HepG2 (cell line): ENCODE results near the gene STAT4. TPM values are rescaled to one million over a fixed set of nuclear protein-coding genes. Genes with fewer than 3 reads are reported as not detected.

Experiments
- ATAC-seq: fragments of 200-7000 bp; cut with Tn5 transposase; 3 replicates; pipeline ENCODE4 v1.9.1; 2020; ENCODE audit warnings: mild to moderate bottlenecking, moderate library complexity
- BruUV-seq: library from RNA; stranded (reverse); fragments of 400-500 nt; replicated peaks from 2 replicates; lab custom pipeline; 2021; lab: Mats Ljungman, UMichigan
- CTCF ChIA-PET: fragments of 300-600 bp; formaldehyde crosslinking; extraction: SDS; loops from one replicate; lab custom pipeline; 2021; ENCODE audit warnings: low total read pairs, inconsistent platforms, low intra/inter-chr PET ratio; lab: Yijun Ruan, JAX
- POLR2A ChIA-PET: fragments of 350-600 bp; sonication (Branson Sonifier 250); formaldehyde crosslinking; loops from one replicate; lab custom pipeline; 2020; ENCODE audit warnings: antibody characterized with exemption, inconsistent platforms; lab: Yijun Ruan, JAX
- DNase-seq: peaks from one replicate; pipeline ENCODE4 v3.0.0-alpha.2; 2015; ENCODE audit warnings: low spot score
- FAIRE-seq: peaks from 3 replicates; lab custom pipeline; 2011; peaks lifted over from hg19 to GRCh38; lab: Jason Lieb, UNC
- H2AFZ ChIP-seq: one replicate; pipeline ENCODE4 v1.6.1; 2011; ENCODE audit warnings: low read length, inconsistent platforms
- H3K27ac ChIP-seq: fragments of 300-600 bp; 3 replicates; pipeline ENCODE4 v1.8.0; 2011; ENCODE audit warnings: mixed run types, mild to moderate bottlenecking, mixed read lengths, low read length, inconsistent platforms; ENCODE audit not compliant: insufficient read depth; ENCODE audit errors: extremely low read length
- H3K27me3 ChIP-seq, 2 experiments: fragments of 200-600 bp in 1 of 2; 2 replicates in 1 of 2; 3 replicates in 1 of 2; pipeline versions ENCODE4 v1.6.0 to v1.8.0; 2011; ENCODE audit warnings: low read length in 2 of 2, mild to moderate bottlenecking in 2 of 2, moderate library complexity in 2 of 2, inconsistent platforms in 1 of 2; ENCODE audit not compliant: insufficient read depth in 2 of 2, control insufficient read depth in 1 of 2
- H3K36me3 ChIP-seq, 2 experiments: fragments of 200-600 bp in 1 of 2; replicated peaks in 1 of 2; 2 replicates in 1 of 2; 3 replicates in 1 of 2; pipeline versions ENCODE4 v1.5.1 to v1.8.0; 2011; ENCODE audit warnings: low read length in 2 of 2, inconsistent platforms in 1 of 2; ENCODE audit not compliant: insufficient read depth in 2 of 2, control insufficient read depth in 1 of 2
- H3K4me1 ChIP-seq: 2 replicates; pipeline ENCODE4 v1.5.1; 2012; ENCODE audit warnings: low read length, inconsistent platforms; ENCODE audit not compliant: insufficient read depth
- H3K4me2 ChIP-seq: 2 replicates; pipeline ENCODE4 v1.6.0; 2011; ENCODE audit warnings: low read depth, low read length, inconsistent platforms
- H3K4me3 ChIP-seq, 3 experiments: fragments of 200-600 bp in 1 of 3; sonication (generic), shearing (Covaris generic) in 1 of 3; replicated peaks in 1 of 3; 2 replicates each; pipeline ENCODE4 v1.5.1; 2011 to 2016; ENCODE audit warnings: low read length in 3 of 3, inconsistent platforms in 2 of 3, low read depth in 2 of 3, mild to moderate bottlenecking in 2 of 3, control low read depth in 1 of 3, mixed read lengths in 1 of 3; ENCODE audit not compliant: insufficient read depth in 1 of 3
- H3K79me2 ChIP-seq: one replicate; pipeline ENCODE4 v1.6.1; 2011; ENCODE audit warnings: low read length, inconsistent platforms; ENCODE audit not compliant: insufficient read depth
- H3K9ac ChIP-seq: 2 replicates; pipeline ENCODE4 v1.6.0; 2011; ENCODE audit warnings: mild to moderate bottlenecking, low read depth, low read length, inconsistent platforms; ENCODE audit not compliant: insufficient read depth
- H3K9me3 ChIP-seq: 2 replicates; pipeline ENCODE4 v1.5.1; 2012; ENCODE audit warnings: mild to moderate bottlenecking, low read length
- H4K20me1 ChIP-seq: 2 replicates; pipeline ENCODE4 v1.6.0; 2011; ENCODE audit warnings: inconsistent platforms, mild to moderate bottlenecking, low read length, moderate library complexity; ENCODE audit not compliant: insufficient read depth
- AFF4 ChIP-seq: sonication (generic); formaldehyde crosslinking; IDR thresholded peaks from 2 replicates; pipeline ENCODE4 v1.4.0; 2020; ENCODE audit warnings: missing genetic modification reagents
- BCLAF1 ChIP-seq: fragments of 450-650 bp; IDR thresholded peaks from 2 replicates; pipeline ENCODE4 v1.6.1; 2017; ENCODE audit warnings: mild to moderate bottlenecking
- BORCS8-MEF2B ChIP-seq: sonication (generic); formaldehyde crosslinking; IDR thresholded peaks from 2 replicates; pipeline ENCODE4 v1.8.0; 2022; ENCODE audit warnings: mild to moderate bottlenecking, missing genetic modification reagents
- ISL2 ChIP-seq: sonication (generic); formaldehyde crosslinking; IDR thresholded peaks from 2 replicates; pipeline ENCODE4 v1.5.0; 2020; ENCODE audit warnings: missing genetic modification reagents
- KDM5B ChIP-seq: sonication (generic); formaldehyde crosslinking; IDR thresholded peaks from 2 replicates; pipeline ENCODE4 v1.4.0; 2020; ENCODE audit warnings: missing genetic modification reagents, mild to moderate bottlenecking, borderline replicate concordance
- MEF2D ChIP-seq: sonication (generic); formaldehyde crosslinking; IDR thresholded peaks from 2 replicates; pipeline ENCODE4 v1.5.1; 2020; ENCODE audit warnings: mild to moderate bottlenecking, missing genetic modification reagents
- SMAD9 ChIP-seq: sonication (generic); formaldehyde crosslinking; IDR thresholded peaks from 2 replicates; pipeline ENCODE4 v1.5.1; 2020; ENCODE audit warnings: mild to moderate bottlenecking, missing genetic modification reagents
- TSC22D2 ChIP-seq: sonication (generic); formaldehyde crosslinking; IDR thresholded peaks from 2 replicates; pipeline ENCODE4 v1.5.1; 2020; ENCODE audit warnings: missing genetic modification reagents, mild to moderate bottlenecking, borderline replicate concordance
- YY1 ChIP-seq: IDR thresholded peaks from 2 replicates; pipeline ENCODE4 v1.6.1; 2011; ENCODE audit warnings: low read length, low read depth, moderate library complexity, mild to moderate bottlenecking; ENCODE audit not compliant: insufficient read depth, insufficient replicate concordance
- ZNF224 ChIP-seq: sonication (generic); formaldehyde crosslinking; IDR thresholded peaks from 2 replicates; pipeline ENCODE4 v1.5.0; 2020; ENCODE audit warnings: mild to moderate bottlenecking, missing genetic modification reagents
- ZNF441 ChIP-seq: sonication (generic); formaldehyde crosslinking; IDR thresholded peaks from 2 replicates; pipeline ENCODE4 v1.7.0; 2021; ENCODE audit warnings: missing genetic modification reagents, borderline replicate concordance
- ZNF564 ChIP-seq: sonication (generic); formaldehyde crosslinking; IDR thresholded peaks from 2 replicates; pipeline ENCODE4 v1.8.1; 2023; ENCODE audit warnings: mild to moderate bottlenecking, missing genetic modification reagents
- ZNF572 ChIP-seq: sonication (generic); formaldehyde crosslinking; IDR thresholded peaks from 2 replicates; pipeline ENCODE4 v1.5.1; 2020; ENCODE audit warnings: mild to moderate bottlenecking, missing genetic modification reagents
- ZNF597 ChIP-seq: sonication (generic); formaldehyde crosslinking; IDR thresholded peaks from 2 replicates; pipeline ENCODE4 v1.5.0; 2020; ENCODE audit warnings: missing genetic modification reagents
- WGBS: methylation state at CpG from one replicate; pipeline ENCODE4 v1.1.6; 2017; ENCODE audit warnings: low lambda C conversion rate; 5-methylcytosine and 5-hydroxymethylcytosine counted together
- in situ Hi-C: cut with HindIII; loops from 2 replicates; pipeline ENCODE4 v1.10.0; 2017; ENCODE audit warnings: low pct_unique_long_range_greater_than_20kb; ENCODE audit not compliant: extremely low pct_ligation_motif_present
- intact Hi-C: fragments of 100-400 bp; cut with micrococcal nuclease; formaldehyde crosslinking; loops from one replicate; pipeline ENCODE4 v1.10.0; 2022; ENCODE audit not compliant: unreplicated experiment
- polyA plus RNA-seq, 8 experiments: library from polyadenylated mRNA; depleted of rRNA in 3 of 8; stranded (reverse) in 7 of 8; unstranded in 1 of 8; fragments of >200 nt; fragmentation: Illumina TruSeq in 4 of 8; extraction: Trizol in 4 of 8; gene quantifications; 2 replicates each; pipeline versions ENCODE4 v1.2.1 to v1.2.3, GENCODE V29; 2011 to 2016; ENCODE audit warnings: low read depth in 4 of 8, missing spikeins in 1 of 8, mixed read lengths in 1 of 8; ENCODE audit not compliant: insufficient read depth in 1 of 8
- total RNA-seq, 5 experiments: library from RNA; depleted of rRNA; stranded (reverse); fragments of >200 nt; fragmentation: Illumina TruSeq; extraction: Trizol; gene quantifications; 2 replicates each; pipeline ENCODE4 v1.2.3, GENCODE V29; 2016; ENCODE audit warnings: low read depth in 1 of 5

Gene STAT4
- total and polyA plus RNA-seq, 2 of the 13 experiments (the other 11 are each of a cell fraction or from before 2014, with no cell fraction given) = 0.37 TPM; not detected in 1

DNA sequence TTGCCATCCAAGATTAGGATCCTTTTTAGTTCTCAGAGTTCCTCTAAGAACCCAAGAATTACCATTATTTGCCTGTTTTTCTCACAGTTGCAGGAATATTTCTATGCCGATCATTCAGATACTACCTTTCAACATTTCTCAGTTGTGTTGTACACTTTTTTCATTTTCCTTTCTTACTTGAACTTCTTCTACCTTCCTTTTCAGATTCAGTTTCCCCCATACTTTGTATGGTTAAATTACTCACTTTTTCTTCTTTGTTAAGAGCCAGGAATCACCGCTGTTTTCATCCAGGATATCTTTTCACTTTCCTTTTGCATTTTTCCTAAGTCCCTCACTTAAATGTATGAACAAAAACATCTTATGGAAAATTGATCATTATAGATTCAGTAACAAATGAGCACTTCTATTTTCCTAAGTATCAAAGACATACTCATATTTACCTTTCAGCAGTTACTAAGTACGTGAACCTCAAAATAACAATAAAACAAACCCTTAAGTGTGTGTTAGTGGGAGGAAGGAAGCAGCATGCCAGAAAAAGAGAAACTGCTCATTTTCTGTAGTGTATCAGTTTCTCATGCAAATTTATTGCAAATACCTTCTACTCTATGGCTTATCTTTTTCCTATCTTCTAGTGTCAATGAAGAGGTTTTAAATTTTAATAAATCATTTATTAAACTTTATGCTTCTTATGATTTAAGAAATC is 72.5 kb downstream of the STAT4 start:
- CTCF ChIA-PET = no interaction called here
- Histone ChIP-seq H3K79me2 (no peaks in the 10 kb centered on the region), H2AFZ (no peak overlapping the region), H3K4me1 (no peaks in the 10 kb centered on the region), H3K27ac (no peak overlapping the region), H3K36me3 (no peaks in the 10 kb centered on the region)
- ATAC-seq (no peak), FAIRE-seq (no peak)
- no TSS peak for BruUV-seq
- in situ Hi-C loops = no loop called here
- intact Hi-C loops = no loop called here
- TF ChIP-seq SMAD9 (CRISPR knock-in tag) = no peak
- no peak for TF ChIP-seq ZNF597 (CRISPR knock-in tag)
- no peak for TF ChIP-seq BORCS8-MEF2B (CRISPR knock-in tag)
- no peak for TF ChIP-seq BCLAF1
- TF ChIP-seq YY1 = no peak
- no peak for TF ChIP-seq ISL2 (CRISPR knock-in tag)
- TF ChIP-seq KDM5B (CRISPR knock-in tag) = no peak
- no peak for TF ChIP-seq ZNF224 (CRISPR knock-in tag)
- no peak for TF ChIP-seq TSC22D2
- TF ChIP-seq ZNF441 = no peak
- TF ChIP-seq MEF2D = no peak
- TF ChIP-seq ZNF572 (CRISPR knock-in tag) = no peak
- no peak for TF ChIP-seq AFF4 (CRISPR knock-in tag)
- no peak for TF ChIP-seq ZNF564 (CRISPR knock-in tag)
- TF ChIP-seq, all 625 proteins: peak for 0
- no peak for DNase-seq
- POLR2A ChIA-PET = no interaction called here
- Histone ChIP-seq H4K20me1 (no peaks in the 10 kb centered on the region), H3K4me3 (no peak overlapping the region), H3K9ac (no peak overlapping the region), H3K27me3 (no peaks in the 10 kb centered on the region; a peak in 1 of 5 replicates), H3K4me2 (no peak overlapping the region), H3K9me3 (no peaks in the 10 kb centered on the region)
- 21% methylated on average over 3 of the region's 3 CpGs for WGBS
